Thyroid gland (tissue), 4 donors: ENCODE results near the gene TOMM40.

Experiments used
- CTCF ChIP-seq, 6 experiments: fragments of 200-600 bp in 3 of 6; fragments of 450-650 bp in 3 of 6; sonication (generic) in 3 of 6; IDR thresholded peaks; one replicate each; pipeline ENCODE4 v1.5.1; 2016 to 2019; ENCODE audit warnings: antibody characterized with exemption in 6 of 6, mild to moderate bottlenecking in 2 of 6, inconsistent platforms in 1 of 6, moderate library complexity in 1 of 6
- POLR2A ChIP-seq, 2 donors: fragments of 450-650 bp; IDR thresholded peaks; one replicate each; pipeline ENCODE4 v1.6.1; 2017; ENCODE audit warnings: antibody characterized with exemption in 2 of 2, mild to moderate bottlenecking in 2 of 2, moderate library complexity in 1 of 2

- TF ChIP-seq CTCF (IDR thresholded peaks at IDR 0.05) = no peak
- no peak for TF ChIP-seq POLR2A (IDR thresholded peaks at IDR 0.05)
These were observed 40.4 kb upstream of the TOMM40 start for GRCh38 chr19:44850641-44851109.
